Large intestine (tissue), 3 donors: ENCODE data around the gene CFLAR. TPM values are rescaled to one million over a fixed set of nuclear protein-coding genes. Genes with fewer than 3 reads are reported as not detected.
A peak's percentile ranks its signal among the peaks of the same experiment; 100 is the strongest.
"Not testable (repeated sequence)": the region's sequence is repeated elsewhere in the genome, so short reads cannot be mapped to it uniquely, and the experiment has no call there.

Experiments used
- DNase-seq, 2 donors: peaks; one replicate each; pipeline versions ENCODE4 v3.0.0 to v3.0.0-alpha.2; 2013
- H3K27ac ChIP-seq: one replicate; pipeline ENCODE4 v1.5.1; 2013; ENCODE audit warnings: low read length
- H3K27me3 ChIP-seq: 2 replicates; pipeline ENCODE4 v1.6.1; 2013; ENCODE audit warnings: low read length; ENCODE audit not compliant: control insufficient read depth, insufficient read depth
- H3K36me3 ChIP-seq: 2 replicates; pipeline ENCODE4 v1.6.1; 2013; ENCODE audit warnings: low read length; ENCODE audit not compliant: control insufficient read depth, insufficient read depth
- H3K4me1 ChIP-seq: one replicate; pipeline ENCODE4 v1.6.1; 2013; ENCODE audit warnings: low read length; ENCODE audit not compliant: control insufficient read depth, insufficient read depth
- H3K4me3 ChIP-seq: one replicate; pipeline ENCODE4 v1.5.1; 2013; ENCODE audit warnings: low read length
- H3K9me3 ChIP-seq: one replicate; pipeline ENCODE4 v1.6.1; 2013; ENCODE audit warnings: mild to moderate bottlenecking, low read depth, low read length, moderate library complexity; ENCODE audit not compliant: control insufficient read depth
- WGBS: methylation state at CpG from one replicate; pipeline ENCODE4 v1.1.5; 2013; ENCODE audit warnings: low lambda C conversion rate; ENCODE audit not compliant: insufficient coverage; 5-methylcytosine and 5-hydroxymethylcytosine counted together
- polyA plus RNA-seq: library from polyadenylated mRNA; unstranded; fragments of 120-200 nt; gene quantifications from one replicate; pipeline ENCODE4 v1.2.1, GENCODE V29; 2013

Gene CFLAR
- polyA plus RNA-seq, 1 donor, result 90.6 TPM

GRCh38 chr2:201157694-201158093 is 41.7 kb downstream of the CFLAR start:
- H3K36me3 ChIP-seq, result peaks cover 68% of the 10 kb centered on the region
- peaks cover 14% of the 10 kb centered on the region for H3K4me1 ChIP-seq
- no peaks in the 10 kb centered on the region for H3K9me3 ChIP-seq
- H3K27ac ChIP-seq, result peak overlapping the region; percentile 72
- no peak for DNase-seq
- WGBS, result no CpG with 5 or more reads among the region's 4 CpGs
- no peaks in the 10 kb centered on the region for H3K27me3 ChIP-seq
- no peak overlapping the region for H3K4me3 ChIP-seq

- H3K27ac ChIP-seq, result peak overlapping the region; percentile 72
- peaks cover 68% of the 10 kb centered on the region for H3K36me3 ChIP-seq
- no peaks in the 10 kb centered on the region for H3K9me3 ChIP-seq
- peaks cover 13% of the 10 kb centered on the region for H3K4me1 ChIP-seq
- WGBS, result no CpG with 5 or more reads among the region's 5 CpGs
- no peak overlapping the region for H3K4me3 ChIP-seq
- DNase-seq, result peak; percentile 79 to 91
- H3K27me3 ChIP-seq, result no peaks in the 10 kb centered on the region
Measured at GRCh38 chr2:201158111-201158929, 42.4 kb downstream of the CFLAR start.

GRCh38 chr2:201164166-201164565 is 48.2 kb downstream of the CFLAR start:
- no peak overlapping the region for H3K4me3 ChIP-seq
- no CpG with 5 or more reads among the region's 1 CpG for WGBS
- H3K9me3 ChIP-seq, result peaks cover 13% of the 10 kb centered on the region
- no peaks in the 10 kb centered on the region for H3K4me1 ChIP-seq
- H3K27ac ChIP-seq, result no peak overlapping the region
- DNase-seq, result no peak
- H3K27me3 ChIP-seq, result no peaks in the 10 kb centered on the region
- H3K36me3 ChIP-seq, result peaks cover 69% of the 10 kb centered on the region

- H3K9me3 ChIP-seq, result peaks cover 13% of the 10 kb centered on the region
- no peak overlapping the region for H3K4me3 ChIP-seq
- DNase-seq, result no peak
- no peaks in the 10 kb centered on the region for H3K4me1 ChIP-seq
- no peak overlapping the region for H3K27ac ChIP-seq
- no CpG with 5 or more reads among the region's 3 CpGs for WGBS
- H3K36me3 ChIP-seq, result peaks cover 41% of the 10 kb centered on the region
- H3K27me3 ChIP-seq, result no peaks in the 10 kb centered on the region
Measured at GRCh38 chr2:201167546-201167945, 51.6 kb downstream of the CFLAR start.

GRCh38 chr2:201168496-201168895 is 52.5 kb downstream of the CFLAR start:
- peaks cover 33% of the 10 kb centered on the region for H3K36me3 ChIP-seq
- H3K27me3 ChIP-seq, H3K27ac ChIP-seq, H3K4me1 ChIP-seq, H3K4me3 ChIP-seq, DNase-seq: not testable (repeated sequence)
- H3K9me3 ChIP-seq, result peaks cover 13% of the 10 kb centered on the region
- WGBS, result no CpG with 5 or more reads among the region's 1 CpG

- no peaks in the 10 kb centered on the region for H3K27me3 ChIP-seq
- H3K27ac ChIP-seq, result no peak overlapping the region
- no CpG with 5 or more reads among the region's 6 CpGs for WGBS
- H3K4me1 ChIP-seq, result peaks cover 8% of the 10 kb centered on the region
- peaks cover 11% of the 10 kb centered on the region for H3K9me3 ChIP-seq
- DNase-seq, result no peak
- no peak overlapping the region for H3K4me3 ChIP-seq
- peaks cover 12% of the 10 kb centered on the region for H3K36me3 ChIP-seq
Measured at GRCh38 chr2:201171259-201171814, 55.4 kb downstream of the CFLAR start.

GRCh38 chr2:201172279-201172678 is 56.3 kb downstream of the CFLAR start:
- no CpG with 5 or more reads among the region's 2 CpGs for WGBS
- no peak overlapping the region for H3K4me3 ChIP-seq
- peaks cover 4% of the 10 kb centered on the region for H3K36me3 ChIP-seq
- H3K27me3 ChIP-seq, result no peaks in the 10 kb centered on the region
- peaks cover 11% of the 10 kb centered on the region for H3K4me1 ChIP-seq
- peaks cover 5% of the 10 kb centered on the region for H3K9me3 ChIP-seq
- no peak for DNase-seq
- no peak overlapping the region for H3K27ac ChIP-seq

- Histone ChIP-seq H3K27ac (no peak overlapping the region), H3K36me3 (no peaks in the 10 kb centered on the region)
- no CpG with 5 or more reads among the region's 1 CpG for WGBS
Measured at GRCh38 chr2:201174687-201175086, 58.7 kb downstream of the CFLAR start.

GRCh38 chr2:201176081-201176481 is 60.1 kb downstream of the CFLAR start:
- no CpG with 5 or more reads among the region's 6 CpGs for WGBS
- Histone ChIP-seq H3K4me3 (no peak overlapping the region), H3K27me3 (no peaks in the 10 kb centered on the region)

More at GRCh38 chr2:201174687-201175086, 58.7 kb downstream of the CFLAR start:
- DNase-seq, result no peak
- Histone ChIP-seq H3K4me3 (no peak overlapping the region), H3K9me3 (peaks cover 9% of the 10 kb centered on the region), H3K27me3 (no peaks in the 10 kb centered on the region), H3K4me1 (peaks cover 11% of the 10 kb centered on the region)

GRCh38 chr2:201180010-201180409 is 64.0 kb downstream of the CFLAR start:
- WGBS, result no CpG with 5 or more reads among the region's 3 CpGs
- H3K4me1 ChIP-seq, result peaks cover 11% of the 10 kb centered on the region
- H3K36me3 ChIP-seq, result no peaks in the 10 kb centered on the region
- H3K4me3 ChIP-seq, result no peak overlapping the region
- H3K9me3 ChIP-seq, result peaks cover 9% of the 10 kb centered on the region
- H3K27me3 ChIP-seq, result no peaks in the 10 kb centered on the region
- no peak for DNase-seq
- H3K27ac ChIP-seq, result no peak overlapping the region

More at GRCh38 chr2:201176081-201176481, 60.1 kb downstream of the CFLAR start:
- Histone ChIP-seq H3K27ac (peak overlapping the region; percentile 83), H3K36me3 (no peaks in the 10 kb centered on the region), H3K4me1 (peaks cover 11% of the 10 kb centered on the region), H3K9me3 (peaks cover 9% of the 10 kb centered on the region)
- DNase-seq, result peak; percentile 55 to 75
